GM12878 (cell line): Measurements from ENCODE around the gene UBE2J2. TPM values are rescaled to one million over a fixed set of nuclear protein-coding genes. Genes with fewer than 3 reads are reported as not detected.

ENCODE experiments used
- ATAC-seq: fragments of 200-7000 bp; cut with Tn5 transposase; 3 replicates; pipeline ENCODE4 v1.9.1; 2020; ENCODE audit warnings: mild to moderate bottlenecking, moderate library complexity
- BruUV-seq: library from RNA; stranded (reverse); fragments of 400-500 nt; replicated peaks from 2 replicates; lab custom pipeline; 2021; lab: Mats Ljungman, UMichigan
- CTCF ChIA-PET: fragments of 300-600 bp; sonication (Branson Sonifier 250); formaldehyde crosslinking; extraction: SDS; loops from one replicate; lab custom pipeline; 2021; ENCODE audit warnings: inconsistent platforms; lab: Yijun Ruan, JAX
- POLR2A ChIA-PET: fragments of 350-600 bp; formaldehyde crosslinking; extraction: SDS; loops from one replicate; lab custom pipeline; 2021; ENCODE audit warnings: inconsistent platforms; lab: Charles Lee
- RAD21 ChIA-PET: fragments of 300-600 bp; sonication (Branson Sonifier 250); formaldehyde crosslinking; loops from one replicate; lab custom pipeline; 2023; ENCODE audit warnings: antibody characterized with exemption; ENCODE audit not compliant: unreplicated experiment; lab: Charles Lee
- SMC1A ChIA-PET: fragments of 300-600 bp; sonication (Branson Sonifier 250); formaldehyde crosslinking; loops from one replicate; lab custom pipeline; 2023; ENCODE audit not compliant: unreplicated experiment, uncharacterized antibody; lab: Charles Lee
- DNase-seq: peaks from one replicate; pipeline ENCODE4 v3.0.0-alpha.2; 2011; ENCODE audit warnings: low read depth, low spot score
- FAIRE-seq: peaks from 3 replicates; lab custom pipeline; 2011; peaks lifted over from hg19 to GRCh38; lab: Jason Lieb, UNC
- H2AFZ ChIP-seq: 2 replicates; pipeline ENCODE4 v1.6.0; 2011; ENCODE audit warnings: low read depth, low read length, control low read depth; ENCODE audit not compliant: control insufficient read depth
- H3K27ac ChIP-seq: 2 replicates; pipeline ENCODE4 v1.5.1; 2011; ENCODE audit warnings: control low read depth; ENCODE audit not compliant: control insufficient read depth, insufficient read depth
- H3K27me3 ChIP-seq, 2 experiments: replicated peaks in 1 of 2; 2 replicates each; pipeline versions ENCODE4 v1.6.0 to v1.6.1; 2011; ENCODE audit warnings: low read length in 1 of 2; ENCODE audit not compliant: control insufficient read depth in 2 of 2, insufficient read depth in 2 of 2
- H3K36me3 ChIP-seq, 2 experiments: 2 replicates each; pipeline ENCODE4 v1.5.1; 2011; ENCODE audit warnings: low read length in 1 of 2; ENCODE audit not compliant: control insufficient read depth in 2 of 2, insufficient read depth in 2 of 2
- H3K4me1 ChIP-seq: 2 replicates; pipeline ENCODE4 v1.6.1; 2011; ENCODE audit warnings: mild to moderate bottlenecking, low read length, moderate library complexity, mixed read lengths; ENCODE audit not compliant: control insufficient read depth, insufficient read depth
- H3K4me2 ChIP-seq: 2 replicates; pipeline ENCODE4 v1.6.0; 2011; ENCODE audit warnings: control low read depth; ENCODE audit not compliant: control insufficient read depth, insufficient read depth
- H3K4me3 ChIP-seq: fragments of 200-600 bp; sonication (generic); 2 replicates; pipeline ENCODE4 v1.5.1; 2016
- H3K79me2 ChIP-seq: 2 replicates; pipeline ENCODE4 v1.6.0; 2011; ENCODE audit warnings: low read length; ENCODE audit not compliant: control insufficient read depth, insufficient read depth
- H3K9ac ChIP-seq: 2 replicates; pipeline ENCODE4 v1.8.0; 2011; ENCODE audit warnings: low read length, control low read depth, mixed read lengths; ENCODE audit not compliant: control insufficient read depth, insufficient read depth
- H3K9me3 ChIP-seq: replicated peaks from 3 replicates; pipeline ENCODE4 v1.5.1; 2011; ENCODE audit warnings: mild to moderate bottlenecking, low read length; ENCODE audit not compliant: control insufficient read depth, insufficient read depth
- H4K20me1 ChIP-seq: 2 replicates; pipeline ENCODE4 v1.6.0; 2011; ENCODE audit not compliant: control insufficient read depth, insufficient read depth
- CBFB ChIP-seq: IDR thresholded peaks from 2 replicates; pipeline ENCODE4 v1.6.1; 2016; ENCODE audit warnings: antibody characterized with exemption, low read depth
- CHD2 ChIP-seq: IDR thresholded peaks from 2 replicates; pipeline ENCODE4 v1.6.1; 2011; ENCODE audit warnings: low read depth, low read length, improper control_type of control experiment, borderline replicate concordance
- GABPA ChIP-seq: IDR thresholded peaks from 2 replicates; pipeline ENCODE4 v1.6.1; 2014; ENCODE audit warnings: antibody characterized with exemption, low read depth, mild to moderate bottlenecking, inconsistent platforms
- IRF5 ChIP-seq: fragments of 450-650 bp; IDR thresholded peaks from 2 replicates; pipeline ENCODE4 v1.6.1; 2017; ENCODE audit warnings: borderline replicate concordance
- MAX ChIP-seq: IDR thresholded peaks from 2 replicates; pipeline ENCODE4 v1.6.1; 2012; ENCODE audit warnings: low read depth, low read length, improper control_type of control experiment
- MTA2 ChIP-seq: fragments of 450-650 bp; IDR thresholded peaks from 2 replicates; pipeline ENCODE4 v1.6.1; 2016; ENCODE audit warnings: low read depth, mild to moderate bottlenecking, moderate library complexity
- MXI1 ChIP-seq: fragments of 150-350 bp; IDR thresholded peaks from 2 replicates; pipeline ENCODE4 v1.6.1; 2011; ENCODE audit warnings: low read depth, mild to moderate bottlenecking, inconsistent platforms, low read length, improper control_type of control experiment
- NFXL1 ChIP-seq: fragments of 450-650 bp; IDR thresholded peaks from 2 replicates; pipeline ENCODE4 v1.6.1; 2017; ENCODE audit warnings: antibody characterized with exemption, mild to moderate bottlenecking, borderline replicate concordance
- NR2C2 ChIP-seq: IDR thresholded peaks from 2 replicates; pipeline ENCODE4 v1.6.1; 2011; ENCODE audit warnings: borderline replicate concordance, low read depth; ENCODE audit not compliant: control insufficient read depth, insufficient read length
- NRF1 ChIP-seq: conservative IDR thresholded peaks from 2 replicates; pipeline ENCODE4 v1.6.1; 2011; ENCODE audit warnings: mild to moderate bottlenecking, low read depth, low read length, improper control_type of control experiment
- PAX5 ChIP-seq: IDR thresholded peaks from 2 replicates; pipeline ENCODE4 v1.6.1; 2011; ENCODE audit warnings: low read depth, low read length, borderline replicate concordance
- POLR2A ChIP-seq: IDR thresholded peaks from 2 replicates; pipeline ENCODE4 v1.6.1; 2011; ENCODE audit warnings: low read depth, mild to moderate bottlenecking, low read length
- RUNX3 ChIP-seq: IDR thresholded peaks from 2 replicates; pipeline ENCODE4 v1.6.1; 2012; ENCODE audit warnings: low read length, inconsistent platforms
- SMARCA5 ChIP-seq: fragments of 450-650 bp; IDR thresholded peaks from 2 replicates; pipeline ENCODE4 v1.6.1; 2017; ENCODE audit warnings: mild to moderate bottlenecking
- SPI1 ChIP-seq: IDR thresholded peaks from 2 replicates; pipeline ENCODE4 v1.6.1; 2011; ENCODE audit warnings: low read depth, mild to moderate bottlenecking, low read length, moderate library complexity, borderline replicate concordance; ENCODE audit not compliant: insufficient read depth
- TBL1XR1 ChIP-seq: IDR thresholded peaks from 2 replicates; pipeline ENCODE4 v1.6.1; 2012; ENCODE audit warnings: low read depth, low read length, improper control_type of control experiment
- TCF3 ChIP-seq: IDR thresholded peaks from 2 replicates; pipeline ENCODE4 v1.6.1; 2012; ENCODE audit warnings: low read depth, mild to moderate bottlenecking, low read length, borderline replicate concordance; ENCODE audit not compliant: insufficient read depth
- WGBS: methylation state at CpG from one replicate; pipeline ENCODE4 v1.1.6; 2016; ENCODE audit warnings: low lambda C conversion rate; ENCODE audit not compliant: insufficient replicate concordance, insufficient coverage; ENCODE audit errors: missing lambda C conversion rate; 5-methylcytosine and 5-hydroxymethylcytosine counted together
- in situ Hi-C: fragments of 300-500 bp; cut with MboI; formaldehyde crosslinking; loops from 9 replicates; pipeline ENCODE4 v1.14.3; 2018; ENCODE audit warnings: mixed read lengths
- intact Hi-C: fragments of 100-400 bp; cut with micrococcal nuclease; formaldehyde crosslinking; loops from one replicate; pipeline ENCODE4 v1.14.2; 2022; ENCODE audit not compliant: unreplicated experiment
- polyA plus RNA-seq, 11 experiments: library from polyadenylated mRNA; depleted of rRNA in 4 of 11; unstranded in 6 of 11; stranded (reverse) in 5 of 11; fragments of >200 nt; fragmentation: Nextera tagmentation in 4 of 11; fragmentation: Illumina TruSeq in 1 of 11; extraction: Ambion mirVana in 4 of 11; extraction: Trizol in 1 of 11; gene quantifications; 1 replicate in 1 of 11; 2 replicates in 10 of 11; pipeline versions ENCODE4 v1.2.1 to v1.2.3, GENCODE V29; 2011 to 2016; ENCODE audit warnings: inconsistent platforms in 2 of 11, missing spikeins in 2 of 11, low read depth in 1 of 11
- total RNA-seq, 4 experiments: library from RNA; depleted of rRNA in 3 of 4; stranded (reverse); fragments of >200 nt in 3 of 4; fragmentation: Illumina TruSeq in 1 of 4; extraction: Trizol in 1 of 4; gene quantifications; 2 replicates each; pipeline versions ENCODE4 v1.2.1 to v1.2.3, GENCODE V29; 2013 to 2021

UBE2J2 gene
- total and polyA plus RNA-seq, 10 of the 15 experiments (the other 5 are each of a cell fraction or from before 2014, with no cell fraction given) = 0.72 to 70.5 (median 49.2) TPM

GRCh38 chr1:1213345-1214265, 60.0 kb downstream of the UBE2J2 start, which contains the start of gene TNFRSF4 (continued):
- TF ChIP-seq IRF5 = no peak
- TF ChIP-seq CBFB = 0 out of 2 replicates have a peak, but pooled peaks have one; percentile 8

GRCh38 chr1:1212780-1213344, 60.8 kb downstream of the UBE2J2 start:
- no peak for FAIRE-seq
- ChIA-PET CTCF (interaction anchor here (0.6 to 2.2 kb wide), 2 partner anchors 18 to 24 kb away, joined by 3 to 8 read pairs; no protein-coding TSS in a partner anchor), RAD21 (interaction anchor here (0.6 to 2.1 kb wide), 6 partner anchors 18 to 206 kb away, joined by 3 to 10 read pairs (median 4); no protein-coding TSS in a partner anchor), SMC1A (interaction anchor here (0.6 to 1.4 kb wide), 2 partner anchors 25 to 90 kb away, joined by 3 read pairs; no protein-coding TSS in a partner anchor), POLR2A (interaction anchor here (0.8 to 2.2 kb wide), 2 partner anchors 18 to 41 kb away, joined by 3 to 7 read pairs; no protein-coding TSS in a partner anchor)
- peak overlapping the region; percentile 35; the same call in 1 of the 2 replicates for H3K9ac ChIP-seq
- peak overlapping the region; percentile 62 for H3K4me2 ChIP-seq
- in situ Hi-C loops (no loop called here), intact Hi-C loops (no loop called here)
- 4% methylated on average over 23 of the region's 24 CpGs for WGBS
- peaks cover 0 to 10% of the 10 kb centered on the region in 2 experiments; a peak in 3 of 4 replicates for H3K36me3 ChIP-seq
- peak overlapping the region; percentile 27; the same call in 1 of the 2 replicates for H3K4me3 ChIP-seq
- H3K27me3 ChIP-seq = no peaks in the 10 kb centered on the region
- H3K4me1 ChIP-seq = peaks cover 38% of the 10 kb centered on the region
- H3K79me2 ChIP-seq = no peaks in the 10 kb centered on the region
- ATAC-seq = peak; percentile 70
- BruUV-seq = no TSS peak
- H3K9me3 ChIP-seq = no peaks in the 10 kb centered on the region; the same call in 2 of the 3 replicates
- DNase-seq = no peak
- peak overlapping the region; percentile 25; the same call in 1 of the 2 replicates for H3K27ac ChIP-seq
- H2AFZ ChIP-seq = peak overlapping the region; percentile 7; the same call in 1 of the 2 replicates
- no peaks in the 10 kb centered on the region for H4K20me1 ChIP-seq
- TF ChIP-seq TCF3 (0 out of 2 replicates have a peak, but pooled peaks have one; percentile 56), MXI1 (no peak), GABPA (no peak), PAX5 (0 out of 2 replicates have a peak, but pooled peaks have one; percentile 19), RUNX3 (peak; percentile 16; the same call in 1 of the 2 replicates), SPI1 (peak; percentile 32; the same call in 1 of the 2 replicates), POLR2A (no peak), IRF5 (0 out of 2 replicates have a peak, but pooled peaks have one; percentile 9), MTA2 (peak; percentile 53; the same call in 1 of the 2 replicates), SMARCA5 (no peak), TBL1XR1 (no peak), CHD2 (0 out of 2 replicates have a peak, but pooled peaks have one; percentile 12), MAX (no peak), NR2C2 (no peak), NRF1 (no peak), NFXL1 (no peak)
